ENCODE measurements around the gene TOM1L2.

DNA sequence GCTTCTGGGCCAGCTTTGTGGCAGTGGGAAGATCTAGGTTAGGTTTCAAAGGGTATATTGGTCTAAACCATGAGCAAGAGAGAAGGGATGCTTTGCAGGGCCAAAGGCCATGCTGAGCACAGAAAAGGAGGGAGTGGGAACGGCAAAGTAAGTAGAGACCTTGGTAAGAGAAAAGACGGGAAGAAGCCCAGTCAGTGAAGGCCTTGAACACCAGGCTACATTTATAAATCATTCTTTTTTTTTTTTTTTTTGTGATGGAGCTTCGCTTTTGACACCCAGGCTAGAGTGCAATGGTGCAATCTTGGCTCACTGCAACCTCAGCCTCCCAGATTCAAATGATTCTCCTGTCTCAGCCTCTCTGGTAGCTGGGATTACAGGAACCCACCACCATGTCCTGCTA is 18.1 kb downstream of the TOM1L2 start:
- TF ChIP-seq, protein P1, sequence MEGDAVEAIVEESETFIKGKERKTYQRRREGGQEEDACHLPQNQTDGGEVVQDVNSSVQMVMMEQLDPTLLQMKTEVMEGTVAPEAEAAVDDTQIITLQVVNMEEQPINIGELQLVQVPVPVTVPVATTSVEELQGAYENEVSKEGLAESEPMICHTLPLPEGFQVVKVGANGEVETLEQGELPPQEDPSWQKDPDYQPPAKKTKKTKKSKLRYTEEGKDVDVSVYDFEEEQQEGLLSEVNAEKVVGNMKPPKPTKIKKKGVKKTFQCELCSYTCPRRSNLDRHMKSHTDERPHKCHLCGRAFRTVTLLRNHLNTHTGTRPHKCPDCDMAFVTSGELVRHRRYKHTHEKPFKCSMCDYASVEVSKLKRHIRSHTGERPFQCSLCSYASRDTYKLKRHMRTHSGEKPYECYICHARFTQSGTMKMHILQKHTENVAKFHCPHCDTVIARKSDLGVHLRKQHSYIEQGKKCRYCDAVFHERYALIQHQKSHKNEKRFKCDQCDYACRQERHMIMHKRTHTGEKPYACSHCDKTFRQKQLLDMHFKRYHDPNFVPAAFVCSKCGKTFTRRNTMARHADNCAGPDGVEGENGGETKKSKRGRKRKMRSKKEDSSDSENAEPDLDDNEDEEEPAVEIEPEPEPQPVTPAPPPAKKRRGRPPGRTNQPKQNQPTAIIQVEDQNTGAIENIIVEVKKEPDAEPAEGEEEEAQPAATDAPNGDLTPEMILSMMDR (IDR thresholded peaks at IDR 0.05; ENCODE audit: borderline replicate concordance, extremely low read depth, low read length, poor library complexity, severe bottlenecking), result no peak
- TF ChIP-seq EZH2 (IDR thresholded peaks at IDR 0.05; ENCODE audit: borderline replicate concordance, low read depth, low read length, severe bottlenecking), result no peak
